Thyroid gland (tissue), 4 donors: Measurements from ENCODE around the gene GLIS2.

Experiments
- POLR2A ChIP-seq, 2 donors: fragments of 450-650 bp; IDR thresholded peaks; one replicate each; pipeline ENCODE4 v1.6.1; 2017; ENCODE audit warnings: antibody characterized with exemption in 2 of 2, mild to moderate bottlenecking in 2 of 2, moderate library complexity in 1 of 2
- TF ChIP-seq, protein P1 (sequence below), 6 experiments: fragments of 200-600 bp in 3 of 6; fragments of 450-650 bp in 3 of 6; sonication (generic) in 3 of 6; IDR thresholded peaks; one replicate each; pipeline ENCODE4 v1.5.1; 2016 to 2019; ENCODE audit warnings: antibody characterized with exemption in 6 of 6, mild to moderate bottlenecking in 2 of 6, inconsistent platforms in 1 of 6, moderate library complexity in 1 of 6

DNA sequence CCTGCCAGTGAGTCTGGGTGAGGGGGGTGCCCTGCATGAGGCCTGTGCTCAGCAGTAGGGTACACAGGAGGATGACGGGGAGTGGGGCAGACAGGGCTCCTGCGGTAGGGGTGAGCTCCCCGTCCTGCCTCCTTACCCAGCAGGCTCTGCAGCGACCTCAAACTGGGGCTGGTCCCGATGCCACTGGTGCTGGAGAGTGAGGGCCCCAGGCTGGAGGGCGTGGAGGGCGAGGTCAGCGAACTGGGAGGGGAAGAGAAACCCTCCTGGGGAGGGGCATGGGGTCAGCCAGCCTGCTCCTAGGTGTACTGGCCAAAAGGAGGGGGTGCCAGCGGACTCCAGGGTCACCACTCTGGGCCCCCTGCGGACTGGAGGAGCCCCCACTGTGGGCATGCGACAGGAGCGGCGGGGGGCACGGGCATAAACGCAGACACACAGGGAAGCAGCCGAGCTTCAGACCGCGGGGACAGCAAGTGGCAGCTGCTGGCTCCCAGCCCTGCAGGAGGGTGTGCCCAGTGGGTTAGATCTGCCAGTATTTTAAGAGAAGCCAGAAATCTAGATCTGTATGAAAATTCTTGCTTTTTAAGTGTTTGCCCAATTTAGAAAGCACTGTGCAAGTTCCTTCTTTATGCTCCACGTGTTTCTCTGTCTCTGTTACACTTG lies 46.7 kb downstream of the GLIS2 start:
- TF ChIP-seq, protein P1, sequence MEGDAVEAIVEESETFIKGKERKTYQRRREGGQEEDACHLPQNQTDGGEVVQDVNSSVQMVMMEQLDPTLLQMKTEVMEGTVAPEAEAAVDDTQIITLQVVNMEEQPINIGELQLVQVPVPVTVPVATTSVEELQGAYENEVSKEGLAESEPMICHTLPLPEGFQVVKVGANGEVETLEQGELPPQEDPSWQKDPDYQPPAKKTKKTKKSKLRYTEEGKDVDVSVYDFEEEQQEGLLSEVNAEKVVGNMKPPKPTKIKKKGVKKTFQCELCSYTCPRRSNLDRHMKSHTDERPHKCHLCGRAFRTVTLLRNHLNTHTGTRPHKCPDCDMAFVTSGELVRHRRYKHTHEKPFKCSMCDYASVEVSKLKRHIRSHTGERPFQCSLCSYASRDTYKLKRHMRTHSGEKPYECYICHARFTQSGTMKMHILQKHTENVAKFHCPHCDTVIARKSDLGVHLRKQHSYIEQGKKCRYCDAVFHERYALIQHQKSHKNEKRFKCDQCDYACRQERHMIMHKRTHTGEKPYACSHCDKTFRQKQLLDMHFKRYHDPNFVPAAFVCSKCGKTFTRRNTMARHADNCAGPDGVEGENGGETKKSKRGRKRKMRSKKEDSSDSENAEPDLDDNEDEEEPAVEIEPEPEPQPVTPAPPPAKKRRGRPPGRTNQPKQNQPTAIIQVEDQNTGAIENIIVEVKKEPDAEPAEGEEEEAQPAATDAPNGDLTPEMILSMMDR (IDR thresholded peaks at IDR 0.05), result no peak
- TF ChIP-seq POLR2A (IDR thresholded peaks at IDR 0.05), result no peak
